Measurements from ENCODE around the gene TNFAIP1.

TNFAIP1 gene

GRCh38 chr17:28350271-28350670 lies 14.7 kb downstream of the TNFAIP1 start:
- TF ChIP-seq EZH2phosphoT487 (IDR thresholded peaks at IDR 0.05; ENCODE audit: borderline replicate concordance) (no peak), CTCF (conservative IDR thresholded peaks at IDR 0.05; ENCODE audit: low read length) (no peak)
- no peaks in the 10 kb centered on the region for H3K4me1 ChIP-seq (ENCODE audit: insufficient read depth, low read length, poor library complexity, severe bottlenecking)
- H3K9ac ChIP-seq (ENCODE audit: low read depth, low read length, poor library complexity, severe bottlenecking) = no peak overlapping the region
- no peaks in the 10 kb centered on the region for H3F3A ChIP-seq (ENCODE audit: low read depth)
- H3K27me3 ChIP-seq (ENCODE audit: insufficient read depth, low read length, poor library complexity, severe bottlenecking) = no peaks in the 10 kb centered on the region
- H3K9me2 ChIP-seq (replicated peaks; ENCODE audit: low read depth, low read length) = no peaks in the 10 kb centered on the region
- no peak overlapping the region for H3K4me3 ChIP-seq (ENCODE audit: low read length, poor library complexity, severe bottlenecking)
- H3K9me3 ChIP-seq (ENCODE audit: insufficient read depth, low read depth, low read length) = no peaks in the 10 kb centered on the region
- H3K79me2 ChIP-seq (ENCODE audit: insufficient read depth, low read length) = peaks cover 6% of the 10 kb centered on the region; the same call in 1 of the 2 replicates
- no peak overlapping the region for H2AFZ ChIP-seq (ENCODE audit: low read length)
- peaks cover 48% of the 10 kb centered on the region; the same call in 1 of the 2 replicates for H3K36me3 ChIP-seq (ENCODE audit: insufficient read depth, low read length)
- no peak overlapping the region for H3K4me2 ChIP-seq (ENCODE audit: low read depth, low read length, poor library complexity, severe bottlenecking)
- no peaks in the 10 kb centered on the region for H4K20me1 ChIP-seq (ENCODE audit: insufficient read depth, low read length, poor library complexity, severe bottlenecking)

GRCh38 chr17:28357061-28357900 lies 21.7 kb downstream of the TNFAIP1 start, which contains the start of gene POLDIP2:
Gene POLDIP2, minus strand, starts transcription at chr17:28357527. Its CDS starts 79 bp downstream, at chr17:28357448.
- H3K9ac ChIP-seq (ENCODE audit: low read depth, low read length, poor library complexity, severe bottlenecking) = peak within 1 kb of the TSS; percentile 96
- TF ChIP-seq EZH2phosphoT487 (IDR thresholded peaks at IDR 0.05; ENCODE audit: borderline replicate concordance) (no peak), CTCF (conservative IDR thresholded peaks at IDR 0.05; ENCODE audit: low read length) (no peak)
- peak within 1 kb of the TSS; percentile 93 for H2AFZ ChIP-seq (ENCODE audit: low read length)
- H3K27me3 ChIP-seq (ENCODE audit: insufficient read depth, low read length, poor library complexity, severe bottlenecking) = no peaks in the 10 kb centered on the region
- H3K9me3 ChIP-seq (ENCODE audit: insufficient read depth, low read depth, low read length) = no peaks in the 10 kb centered on the region
- peaks cover 26% of the 10 kb centered on the region for H3K4me1 ChIP-seq (ENCODE audit: insufficient read depth, low read length, poor library complexity, severe bottlenecking)
- no peaks in the 10 kb centered on the region for H3F3A ChIP-seq (ENCODE audit: low read depth)
- H3K9me2 ChIP-seq (replicated peaks; ENCODE audit: low read depth, low read length) = no peaks in the 10 kb centered on the region
- peaks cover 22% of the 10 kb centered on the region; the same call in 1 of the 2 replicates for H3K36me3 ChIP-seq (ENCODE audit: insufficient read depth, low read length)
- peak within 1 kb of the TSS; percentile 81 for H3K4me3 ChIP-seq (ENCODE audit: low read length, poor library complexity, severe bottlenecking)
- peaks cover 40% of the 10 kb centered on the region for H3K79me2 ChIP-seq (ENCODE audit: insufficient read depth, low read length)
- H4K20me1 ChIP-seq (ENCODE audit: insufficient read depth, low read length, poor library complexity, severe bottlenecking) = peaks cover 5% of the 10 kb centered on the region
- H3K4me2 ChIP-seq (ENCODE audit: low read depth, low read length, poor library complexity, severe bottlenecking) = peak within 1 kb of the TSS; percentile 99

- Histone ChIP-seq H3K9me2 (replicated peaks; ENCODE audit: low read depth, low read length) (no peaks in the 10 kb centered on the region), H3K36me3 (ENCODE audit: insufficient read depth, low read length) (peaks cover 19% of the 10 kb centered on the region; the same call in 1 of the 2 replicates)
Observed at GRCh38 chr17:28357901-28358197, 22.3 kb downstream of the TNFAIP1 start.

More at GRCh38 chr17:28357901-28358197, 22.3 kb downstream of the TNFAIP1 start:
- H3K9me3 ChIP-seq (ENCODE audit: insufficient read depth, low read depth, low read length) = no peaks in the 10 kb centered on the region
- H3K27me3 ChIP-seq (ENCODE audit: insufficient read depth, low read length, poor library complexity, severe bottlenecking) = no peaks in the 10 kb centered on the region
- H3K9ac ChIP-seq (ENCODE audit: low read depth, low read length, poor library complexity, severe bottlenecking) = peak overlapping the region; percentile 96
- H3K79me2 ChIP-seq (ENCODE audit: insufficient read depth, low read length) = peaks cover 40% of the 10 kb centered on the region
- H3F3A ChIP-seq (ENCODE audit: low read depth) = no peaks in the 10 kb centered on the region
- no peak for TF ChIP-seq CTCF (conservative IDR thresholded peaks at IDR 0.05; ENCODE audit: low read length)
- no peak for TF ChIP-seq EZH2phosphoT487 (IDR thresholded peaks at IDR 0.05; ENCODE audit: borderline replicate concordance)
- H3K4me2 ChIP-seq (ENCODE audit: low read depth, low read length, poor library complexity, severe bottlenecking) = peak overlapping the region; percentile 96
- peak overlapping the region; percentile 81 for H2AFZ ChIP-seq (ENCODE audit: low read length)
- peak overlapping the region; percentile 81 for H3K4me3 ChIP-seq (ENCODE audit: low read length, poor library complexity, severe bottlenecking)
- peaks cover 26% of the 10 kb centered on the region for H3K4me1 ChIP-seq (ENCODE audit: insufficient read depth, low read length, poor library complexity, severe bottlenecking)
- H4K20me1 ChIP-seq (ENCODE audit: insufficient read depth, low read length, poor library complexity, severe bottlenecking) = peaks cover 5% of the 10 kb centered on the region
